Skeletal muscle tissue (tissue), 4 donors: ENCODE measurements around the gene ETV1. TPM values are rescaled to one million over a fixed set of nuclear protein-coding genes. Genes with fewer than 3 reads are reported as not detected.

Experiments
- H3K27ac ChIP-seq: one replicate; pipeline ENCODE4 v1.7.0; 2013; ENCODE audit warnings: mild to moderate bottlenecking, low read depth, low read length, inconsistent platforms
- H3K27me3 ChIP-seq, 3 donors: one replicate each; pipeline ENCODE4 v1.7.0; 2013; ENCODE audit warnings: low read length in 3 of 3; ENCODE audit not compliant: control insufficient read depth in 3 of 3, insufficient read depth in 3 of 3
- H3K36me3 ChIP-seq, 3 donors: one replicate each; pipeline ENCODE4 v1.7.0; 2013; ENCODE audit warnings: low read length in 3 of 3; ENCODE audit not compliant: control insufficient read depth in 3 of 3, insufficient read depth in 3 of 3
- H3K4me1 ChIP-seq, 3 donors: one replicate each; pipeline ENCODE4 v1.7.0; 2013; ENCODE audit warnings: low read length in 3 of 3, mild to moderate bottlenecking in 3 of 3; ENCODE audit not compliant: control insufficient read depth in 3 of 3, insufficient read depth in 3 of 3
- H3K4me3 ChIP-seq, 3 donors: one replicate each; pipeline ENCODE4 v1.7.0; 2013; ENCODE audit warnings: low read length in 3 of 3
- H3K9ac ChIP-seq, 3 donors: one replicate each; pipeline ENCODE4 v1.7.0; 2013; ENCODE audit warnings: low read length in 3 of 3, mild to moderate bottlenecking in 3 of 3, moderate library complexity in 2 of 3, low read depth in 1 of 3
- H3K9me3 ChIP-seq, 3 donors: one replicate each; pipeline ENCODE4 v1.7.0; 2013; ENCODE audit warnings: low read length in 3 of 3; ENCODE audit not compliant: control insufficient read depth in 3 of 3
- total RNA-seq: library from RNA; depleted of rRNA; stranded (reverse); fragments of >200 nt; gene quantifications from one replicate; pipeline ENCODE4 v1.2.3, GENCODE V29; 2014
- donor health status: Osteomylitis.

ETV1 gene
- total RNA-seq, 1 donor from 2014 or later = 6.3 TPM

- Histone ChIP-seq H3K27ac (no peak overlapping the region), H3K4me1 (peaks cover 0 to 7% (median 0%) of the 10 kb centered on the region in 3 donors), H3K27me3 (no peaks in the 10 kb centered on the region), H3K9me3 (no peaks in the 10 kb centered on the region), H3K4me3 (no peak overlapping the region), H3K36me3 (no peaks in the 10 kb centered on the region), H3K9ac (no peak overlapping the region)
These were observed 73.6 kb downstream of the ETV1 start for GRCh38 chr7:13915891-13916290.

DNA sequence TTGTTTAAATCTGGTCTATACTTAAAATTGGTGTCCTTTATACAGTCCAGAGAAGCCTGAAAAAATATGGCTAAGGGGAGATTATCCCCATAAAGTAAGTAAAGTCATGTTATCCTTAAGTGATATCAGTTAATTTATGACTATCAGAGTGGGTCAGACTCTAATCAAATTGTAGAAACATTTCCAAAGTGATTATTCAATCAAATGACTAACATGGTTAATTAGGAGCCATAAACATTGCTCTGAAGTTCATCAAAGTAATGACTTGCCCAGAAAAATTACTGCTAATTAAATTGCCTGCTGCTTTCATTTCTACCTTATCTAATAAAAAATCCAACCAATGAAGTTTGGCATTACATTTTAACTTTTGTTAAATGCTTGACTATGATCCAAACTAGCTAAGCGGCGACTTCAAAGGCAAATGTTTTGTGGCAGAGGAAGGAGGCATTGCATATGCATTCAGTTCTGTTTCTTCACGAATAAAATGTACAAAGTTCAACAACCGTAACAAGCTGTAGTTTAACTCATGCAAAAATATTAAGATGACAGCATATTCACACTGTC lies 76.7 kb downstream of the ETV1 start:
- no peak overlapping the region for H3K27ac ChIP-seq
- no peak overlapping the region for H3K9ac ChIP-seq

DNA sequence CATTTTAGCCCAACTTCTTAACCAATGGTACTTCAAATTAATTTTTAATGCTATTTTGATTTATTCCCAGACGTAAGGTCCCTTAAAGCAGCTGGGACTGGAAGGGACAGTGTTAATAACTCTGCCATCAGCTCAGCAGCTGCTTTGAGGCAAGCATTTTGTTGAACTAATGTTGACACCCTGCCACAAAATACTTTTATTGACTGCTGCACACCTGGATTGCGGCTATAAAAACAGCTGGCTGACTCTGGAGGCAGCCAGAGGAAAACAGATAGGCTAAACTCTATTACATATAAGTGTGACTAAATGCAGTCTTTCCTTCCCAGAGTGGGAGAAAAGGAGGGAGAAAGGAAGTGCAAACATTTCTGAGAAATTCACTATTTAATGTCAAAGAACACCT lies 77.6 kb downstream of the ETV1 start:
- Histone ChIP-seq H3K27ac (no peak overlapping the region), H3K9me3 (no peaks in the 10 kb centered on the region)

More for the DNA sequence above, 76.7 kb downstream of the ETV1 start:
- no peak overlapping the region for H3K4me3 ChIP-seq
- no peaks in the 10 kb centered on the region for H3K9me3 ChIP-seq
- H3K36me3 ChIP-seq = no peaks in the 10 kb centered on the region
- no peaks in the 10 kb centered on the region for H3K4me1 ChIP-seq
- no peaks in the 10 kb centered on the region for H3K27me3 ChIP-seq

GRCh38 chr7:13910805-13911551 lies 78.5 kb downstream of the ETV1 start:
- H3K27ac ChIP-seq = no peak overlapping the region
- H3K9ac ChIP-seq = no peak overlapping the region
- H3K9me3 ChIP-seq = no peaks in the 10 kb centered on the region
- no peak overlapping the region for H3K4me3 ChIP-seq
- H3K4me1 ChIP-seq = no peaks in the 10 kb centered on the region
- no peaks in the 10 kb centered on the region for H3K27me3 ChIP-seq
- no peaks in the 10 kb centered on the region for H3K36me3 ChIP-seq

More for the DNA sequence above, 77.6 kb downstream of the ETV1 start:
- H3K4me1 ChIP-seq = no peaks in the 10 kb centered on the region
- H3K36me3 ChIP-seq = no peaks in the 10 kb centered on the region
- H3K9ac ChIP-seq = no peak overlapping the region
- H3K27me3 ChIP-seq = no peaks in the 10 kb centered on the region
- no peak overlapping the region for H3K4me3 ChIP-seq

DNA sequence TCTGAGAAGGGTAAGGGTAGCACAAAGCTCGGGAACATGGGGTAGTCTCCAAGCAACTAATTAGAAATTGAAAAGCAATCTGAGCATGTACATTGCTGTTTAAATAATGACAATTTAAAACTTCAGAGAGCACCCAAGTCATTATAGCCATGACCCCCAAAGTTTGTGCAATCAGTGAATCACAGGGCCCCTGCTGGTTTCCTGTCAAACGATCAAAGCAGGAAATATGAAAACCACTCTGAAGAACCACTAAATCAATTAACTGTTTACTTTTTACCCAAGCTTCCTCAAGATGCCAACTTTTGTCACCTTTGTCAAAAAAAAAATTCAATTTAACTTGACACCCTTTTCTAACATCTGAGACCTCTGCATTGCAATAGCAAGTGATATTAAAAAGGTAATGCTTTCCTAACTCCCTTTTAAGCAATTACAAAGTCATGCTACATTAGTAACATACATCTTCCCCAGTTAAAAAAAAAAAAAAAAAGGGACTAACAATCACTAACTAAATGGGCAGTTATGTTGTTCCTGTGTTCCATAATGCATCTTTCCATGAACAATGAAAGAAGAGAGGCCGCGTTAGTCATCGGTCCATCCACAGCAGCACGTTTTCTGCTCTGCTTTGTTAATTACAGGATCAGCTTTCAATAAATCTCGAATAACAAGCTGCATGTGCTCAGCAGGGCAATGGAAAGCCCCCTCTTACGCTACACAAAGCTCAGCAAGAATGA lies 80.6 kb downstream of the ETV1 start:
- no peak overlapping the region for H3K27ac ChIP-seq
- H3K4me3 ChIP-seq = no peak overlapping the region
- H3K36me3 ChIP-seq = no peaks in the 10 kb centered on the region

DNA sequence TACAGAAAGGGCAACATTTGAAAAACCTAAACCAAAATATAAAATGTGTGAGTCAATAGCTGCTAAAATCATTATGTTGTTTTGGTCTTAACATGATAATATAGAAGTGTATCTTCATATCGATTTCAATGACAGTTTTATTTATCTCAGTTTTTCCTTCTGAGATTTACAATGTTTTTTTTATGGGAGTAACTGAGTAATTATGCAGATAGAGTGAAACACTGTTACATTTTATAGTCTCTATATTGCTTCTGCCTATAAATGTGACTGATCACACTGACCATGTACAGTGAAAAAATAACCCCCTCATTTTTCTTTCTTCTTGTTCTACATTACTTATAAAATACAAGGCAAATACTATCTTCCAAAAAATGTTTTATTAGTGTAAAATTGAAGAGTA lies 81.6 kb downstream of the ETV1 start:
- Histone ChIP-seq H3K4me3 (no peak overlapping the region), H3K27ac (no peak overlapping the region), H3K9ac (no peak overlapping the region), H3K27me3 (no peaks in the 10 kb centered on the region), H3K4me1 (no peaks in the 10 kb centered on the region), H3K36me3 (no peaks in the 10 kb centered on the region), H3K9me3 (no peaks in the 10 kb centered on the region)

More for the DNA sequence above, 80.6 kb downstream of the ETV1 start:
- Histone ChIP-seq H3K4me1 (no peaks in the 10 kb centered on the region), H3K9me3 (no peaks in the 10 kb centered on the region), H3K27me3 (no peaks in the 10 kb centered on the region), H3K9ac (no peak overlapping the region)

DNA sequence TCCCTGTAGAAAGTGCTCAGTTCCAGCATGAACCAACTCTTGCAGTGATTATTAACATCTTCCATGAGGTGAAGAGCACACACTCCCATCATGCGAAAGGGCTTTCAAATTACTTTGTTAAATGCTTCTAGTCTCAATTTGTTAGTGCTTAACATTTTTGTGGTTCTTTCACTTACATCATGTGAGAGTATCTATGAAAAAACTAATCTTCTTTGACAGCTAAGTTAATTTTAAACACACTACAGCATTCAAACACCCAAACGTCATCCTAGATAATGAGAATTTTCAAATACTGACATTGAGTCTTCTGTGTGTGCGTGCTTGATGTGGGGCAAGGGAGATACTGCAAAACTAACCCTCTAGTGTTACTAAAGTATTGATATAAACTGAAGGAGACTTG lies 84.8 kb downstream of the ETV1 start:
- Histone ChIP-seq H3K4me3 (no peak overlapping the region), H3K27ac (no peak overlapping the region), H3K27me3 (no peaks in the 10 kb centered on the region), H3K9me3 (no peaks in the 10 kb centered on the region), H3K4me1 (no peaks in the 10 kb centered on the region), H3K36me3 (no peaks in the 10 kb centered on the region), H3K9ac (no peak overlapping the region)

- H3K9ac ChIP-seq = no peak overlapping the region
- H3K36me3 ChIP-seq = no peaks in the 10 kb centered on the region
- no peaks in the 10 kb centered on the region for H3K4me1 ChIP-seq
- no peaks in the 10 kb centered on the region for H3K27me3 ChIP-seq
- H3K27ac ChIP-seq = no peak overlapping the region
- no peaks in the 10 kb centered on the region for H3K9me3 ChIP-seq
- H3K4me3 ChIP-seq = no peak overlapping the region
These were observed 85.5 kb downstream of the ETV1 start for GRCh38 chr7:13904007-13904406.

DNA sequence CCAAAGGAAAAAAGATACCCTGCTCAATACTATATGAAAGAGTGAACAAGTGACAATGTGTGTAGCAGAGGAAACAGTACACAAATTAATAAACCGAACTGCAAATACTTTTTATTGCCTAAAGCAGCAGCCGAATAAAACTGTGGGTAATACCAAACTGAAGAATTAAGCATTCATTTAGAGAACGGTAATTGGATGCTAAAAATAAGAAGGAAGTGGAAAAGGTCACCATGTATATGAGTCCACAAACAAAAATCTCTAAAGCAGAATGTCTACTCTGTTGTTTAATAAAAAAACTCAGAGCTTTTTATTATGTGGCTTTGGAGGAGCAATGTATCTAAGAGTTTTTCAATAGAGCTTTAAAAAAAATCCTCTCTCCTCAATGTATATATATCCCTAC lies 87.9 kb downstream of the ETV1 start:
- Histone ChIP-seq H3K9ac (no peak overlapping the region), H3K4me3 (no peak overlapping the region), H3K27ac (no peak overlapping the region), H3K4me1 (no peaks in the 10 kb centered on the region), H3K9me3 (no peaks in the 10 kb centered on the region), H3K36me3 (no peaks in the 10 kb centered on the region), H3K27me3 (no peaks in the 10 kb centered on the region)
